ENCODE measurements around the gene CES4A. TPM values are rescaled to one million over a fixed set of nuclear protein-coding genes. Genes with fewer than 3 reads are reported as not detected.

Gene CES4A
- polyA plus RNA-seq, 1 experiment: 2.8 TPM

GRCh38 chr16:66975302-66975893, 13.0 kb upstream of the CES4A start:
- H3K27ac ChIP-seq (ENCODE audit: low read depth, low read length): no peak overlapping the region
- ChIA-PET POLR2A (no interaction called here), CTCF (interaction anchor here (0.8 to 2.5 kb wide), 8 partner anchors 13 to 209 kb away, joined by 3 to 15 read pairs (median 5); partner anchors contain the start of gene CES3)
- no peak overlapping the region for H3K4me3 ChIP-seq (ENCODE audit: low read depth, low read length)
- no peak for TF ChIP-seq CTCF (IDR thresholded peaks at IDR 0.05; ENCODE audit: low read depth, low read length)
- H3K9me3 ChIP-seq (ENCODE audit: control insufficient read depth, insufficient read depth, low read length): no peaks in the 10 kb centered on the region
- peaks cover 3% of the 10 kb centered on the region for H3K27me3 ChIP-seq (ENCODE audit: control insufficient read depth, insufficient read depth, low read length)
- DNase-seq (ENCODE audit: low read depth, low spot score): no peak

- no peaks in the 10 kb centered on the region for H3K9me3 ChIP-seq (ENCODE audit: control insufficient read depth, insufficient read depth, low read length)
- no peak overlapping the region for H3K27ac ChIP-seq (ENCODE audit: low read depth, low read length)
- POLR2A ChIA-PET: no interaction called here
- H3K4me3 ChIP-seq (ENCODE audit: low read depth, low read length): no peak overlapping the region
- no peak for TF ChIP-seq CTCF (IDR thresholded peaks at IDR 0.05; ENCODE audit: low read depth, low read length)
- no peak for DNase-seq (ENCODE audit: low read depth, low spot score)
- CTCF ChIA-PET: interaction anchor here (0.6 to 3.3 kb wide), 11 partner anchors 15 to 208 kb away, joined by 3 to 39 read pairs (median 6); no protein-coding TSS in a partner anchor
- H3K27me3 ChIP-seq (ENCODE audit: control insufficient read depth, insufficient read depth, low read length): no peaks in the 10 kb centered on the region
Measured at GRCh38 chr16:66976746-66977145, 11.6 kb upstream of the CES4A start.

GRCh38 chr16:66977341-66978113, 10.9 kb upstream of the CES4A start:
- H3K9me3 ChIP-seq (ENCODE audit: control insufficient read depth, insufficient read depth, low read length): no peaks in the 10 kb centered on the region
- CTCF ChIA-PET: interaction anchor here (0.6 to 3.3 kb wide), 15 partner anchors 13 to 208 kb away, joined by 3 to 39 read pairs (median 4); no protein-coding TSS in a partner anchor
- no peak overlapping the region for H3K27ac ChIP-seq (ENCODE audit: low read depth, low read length)
- POLR2A ChIA-PET: no interaction called here
- DNase-seq (ENCODE audit: low read depth, low spot score): peak; percentile 56
- peak; percentile 94 for TF ChIP-seq CTCF (IDR thresholded peaks at IDR 0.05; ENCODE audit: low read depth, low read length)
- no peaks in the 10 kb centered on the region for H3K27me3 ChIP-seq (ENCODE audit: control insufficient read depth, insufficient read depth, low read length)
- no peak overlapping the region for H3K4me3 ChIP-seq (ENCODE audit: low read depth, low read length)

- Histone ChIP-seq H3K4me3 (ENCODE audit: low read depth, low read length) (no peak overlapping the region), H3K27me3 (ENCODE audit: control insufficient read depth, insufficient read depth, low read length) (no peaks in the 10 kb centered on the region), H3K9me3 (ENCODE audit: control insufficient read depth, insufficient read depth, low read length) (no peaks in the 10 kb centered on the region), H3K27ac (ENCODE audit: low read depth, low read length) (no peak overlapping the region)
- ChIA-PET POLR2A (no interaction called here), CTCF (interaction anchor here (0.6 to 3.3 kb wide), 7 partner anchors 25 to 338 kb away, joined by 3 to 39 read pairs (median 8); no protein-coding TSS in a partner anchor)
- DNase-seq (ENCODE audit: low read depth, low spot score): no peak
- TF ChIP-seq CTCF (IDR thresholded peaks at IDR 0.05; ENCODE audit: low read depth, low read length): no peak
Measured at GRCh38 chr16:66979011-66979717, 9.2 kb upstream of the CES4A start.

All from AG04450 (cell line).